HCT116 (cell line): Measurements from ENCODE around the gene CELF1. TPM values are rescaled to one million over a fixed set of nuclear protein-coding genes. Genes with fewer than 3 reads are reported as not detected.

Source experiments
- ATAC-seq: fragments of 200-7000 bp; cut with Tn5 transposase; 2 replicates; pipeline ENCODE4 v1.9.1; 2020; ENCODE audit warnings: mild to moderate bottlenecking, moderate library complexity
- BruUV-seq: library from RNA; stranded (reverse); fragments of 400-500 nt; replicated peaks from 2 replicates; lab custom pipeline; 2021; lab: Mats Ljungman, UMichigan
- CTCF ChIA-PET: fragments of 300-600 bp; sonication (Branson Sonifier 250); formaldehyde crosslinking; loops from one replicate; lab custom pipeline; 2021; ENCODE audit warnings: antibody characterized with exemption; lab: Charles Lee
- POLR2A ChIA-PET: fragments of 300-600, 350-600 bp; sonication (Branson Sonifier 250); formaldehyde crosslinking; loops from one replicate; lab custom pipeline; 2021; ENCODE audit warnings: antibody characterized with exemption; lab: Charles Lee
- RAD21 ChIA-PET, 2 experiments: fragments of 300-600 bp; sonication (Branson Sonifier 250); formaldehyde crosslinking; loops; one replicate each; lab custom pipeline; 2023; ENCODE audit warnings: low total read pairs in 2 of 2; ENCODE audit not compliant: uncharacterized antibody in 2 of 2, unreplicated experiment in 2 of 2, low non-redundant PET in 1 of 2; lab: Charles Lee
- DNase-seq: peaks from one replicate; pipeline ENCODE4 v3.0.0-alpha.2; 2010; ENCODE audit warnings: low read depth, low spot score
- H2AFZ ChIP-seq: fragments of 200-600 bp; shearing (Covaris generic), sonication (generic); 2 replicates; pipeline ENCODE4 v1.6.1; 2017; ENCODE audit warnings: low read depth, mixed run types, mixed read lengths, antibody characterized with exemption, low read length; ENCODE audit not compliant: poor library complexity, severe bottlenecking
- H3K27ac ChIP-seq: 2 replicates; pipeline ENCODE4 v1.5.1; 2012; ENCODE audit warnings: low read depth, low read length
- H3K27me3 ChIP-seq: fragments of 200-600 bp; sonication (generic); 2 replicates; pipeline ENCODE4 v1.6.1; 2016; ENCODE audit warnings: mixed run types, low read length, mixed read lengths; ENCODE audit not compliant: insufficient read depth
- H3K36me3 ChIP-seq, 2 experiments: fragments of 200-500 bp in 1 of 2; fragments of 200-600 bp in 1 of 2; sonication (Bioruptor generic) in 1 of 2; sonication (generic) in 1 of 2; 2 replicates each; pipeline versions ENCODE4 v1.5.1 to v1.6.1; 2014 to 2016; ENCODE audit warnings: low read length in 2 of 2, inconsistent platforms in 1 of 2, mixed read lengths in 1 of 2, mixed run types in 1 of 2; ENCODE audit not compliant: insufficient read depth in 2 of 2, control insufficient read depth in 1 of 2
- H3K4me1 ChIP-seq, 2 experiments: fragments of 200-600 bp in 1 of 2; sonication (generic) in 1 of 2; 2 replicates each; pipeline versions ENCODE4 v1.5.1 to v1.6.1; 2012 to 2017; ENCODE audit warnings: low read length in 2 of 2, inconsistent platforms in 1 of 2, mild to moderate bottlenecking in 1 of 2, mixed read lengths in 1 of 2, mixed run types in 1 of 2, moderate library complexity in 1 of 2; ENCODE audit not compliant: insufficient read depth in 2 of 2, control insufficient read depth in 1 of 2
- H3K4me2 ChIP-seq: fragments of 200-600 bp; sonication (generic); 2 replicates; pipeline ENCODE4 v1.6.1; 2017; ENCODE audit warnings: mixed run types, low read length, mixed read lengths
- H3K4me3 ChIP-seq, 2 experiments: fragments of 200-600 bp in 1 of 2; sonication (generic) in 1 of 2; replicated peaks in 1 of 2; 2 replicates each; pipeline ENCODE4 v1.5.1; 2011 to 2016; ENCODE audit warnings: low read length in 2 of 2, control low read depth in 1 of 2, low read depth in 1 of 2, mild to moderate bottlenecking in 1 of 2, mixed read lengths in 1 of 2, mixed run types in 1 of 2
- H3K79me2 ChIP-seq: fragments of 200-600 bp; sonication (generic); 2 replicates; pipeline ENCODE4 v1.6.1; 2017; ENCODE audit warnings: mild to moderate bottlenecking, mixed run types, low read length, moderate library complexity, mixed read lengths; ENCODE audit not compliant: insufficient read depth
- H3K9ac ChIP-seq: fragments of 200-600 bp; sonication (generic); 2 replicates; pipeline ENCODE4 v1.6.1; 2016; ENCODE audit warnings: low read length, mixed read lengths
- H3K9me2 ChIP-seq: fragments of 200-600 bp; sonication (generic), shearing (Covaris generic); 2 replicates; pipeline ENCODE4 v1.6.1; 2017; ENCODE audit warnings: mixed run types, mild to moderate bottlenecking, moderate library complexity; ENCODE audit not compliant: insufficient read depth
- H3K9me3 ChIP-seq, 2 experiments: fragments of 200-500 bp in 1 of 2; fragments of 200-600 bp in 1 of 2; sonication (Bioruptor generic) in 1 of 2; sonication (generic) in 1 of 2; 2 replicates each; pipeline ENCODE4 v1.6.1; 2014 to 2017; ENCODE audit warnings: low read length in 2 of 2, mixed read lengths in 2 of 2, inconsistent platforms in 1 of 2, low read depth in 1 of 2, mild to moderate bottlenecking in 1 of 2, mixed run types in 1 of 2, moderate library complexity in 1 of 2; ENCODE audit not compliant: control insufficient read depth in 1 of 2, insufficient read depth in 1 of 2
- H4K20me1 ChIP-seq: fragments of 200-600 bp; sonication (generic), shearing (Covaris generic); 2 replicates; pipeline ENCODE4 v1.6.1; 2017; ENCODE audit warnings: mixed run types, mild to moderate bottlenecking, moderate library complexity; ENCODE audit not compliant: insufficient read depth
- ATF3 ChIP-seq: IDR thresholded peaks from 2 replicates; pipeline ENCODE4 v1.6.1; 2012
- CBX3 ChIP-seq: IDR thresholded peaks from 2 replicates; pipeline ENCODE4 v1.6.1; 2012; ENCODE audit warnings: low read depth
- CEBPB ChIP-seq: IDR thresholded peaks from 2 replicates; pipeline ENCODE4 v1.6.1; 2012; ENCODE audit warnings: low read depth
- EGR1 ChIP-seq: IDR thresholded peaks from 2 replicates; pipeline ENCODE4 v1.6.1; 2012; ENCODE audit warnings: low read depth
- ELF1 ChIP-seq: IDR thresholded peaks from 2 replicates; pipeline ENCODE4 v1.6.1; 2012; ENCODE audit warnings: low read depth, borderline replicate concordance
- EZH2phosphoT487 ChIP-seq: fragments of 200-600 bp; IDR thresholded peaks from 2 replicates; pipeline ENCODE4 v1.6.1; 2018; ENCODE audit warnings: antibody characterized with exemption, borderline replicate concordance
- JUND ChIP-seq: IDR thresholded peaks from 2 replicates; pipeline ENCODE4 v1.6.1; 2012
- MAX ChIP-seq: IDR thresholded peaks from 2 replicates; pipeline ENCODE4 v1.6.1; 2012
- RAD21 ChIP-seq: IDR thresholded peaks from 2 replicates; pipeline ENCODE4 v1.6.1; 2012; ENCODE audit warnings: low read depth, mild to moderate bottlenecking
- REST ChIP-seq: IDR thresholded peaks from 2 replicates; pipeline ENCODE4 v1.6.1; 2012; ENCODE audit warnings: low read depth
- SRF ChIP-seq: IDR thresholded peaks from 2 replicates; pipeline ENCODE4 v1.6.1; 2012; ENCODE audit warnings: low read depth
- TCF7L2 ChIP-seq: IDR thresholded peaks from 2 replicates; pipeline ENCODE4 v1.7.0; 2011; ENCODE audit warnings: borderline replicate concordance, inconsistent platforms; ENCODE audit not compliant: insufficient read depth, insufficient read length; ENCODE audit errors: extremely low read depth
- YY1 ChIP-seq: IDR thresholded peaks from 2 replicates; pipeline ENCODE4 v1.6.1; 2011; ENCODE audit warnings: low read length, low read depth, moderate library complexity, mild to moderate bottlenecking; ENCODE audit not compliant: insufficient replicate concordance; ENCODE audit errors: extremely low read depth
- ZBTB33 ChIP-seq: IDR thresholded peaks from 2 replicates; pipeline ENCODE4 v1.6.1; 2011; ENCODE audit warnings: mild to moderate bottlenecking, low read length, moderate library complexity; ENCODE audit not compliant: insufficient replicate concordance; ENCODE audit errors: extremely low read depth
- ZNF274 ChIP-seq: fragments of 200-500 bp; sonication (Bioruptor generic); IDR thresholded peaks from 2 replicates; pipeline ENCODE4 v1.6.1; 2014; ENCODE audit warnings: mild to moderate bottlenecking, low read depth, low read length, inconsistent platforms
- intact Hi-C: fragments of 100-400 bp; cut with micrococcal nuclease; formaldehyde crosslinking; loops from 2 replicates; pipeline ENCODE4 v1.10.0; 2022
- total RNA-seq: library from RNA; stranded (reverse); gene quantifications from one replicate; pipeline ENCODE4 v1.2.1, GENCODE V29; 2021; ENCODE audit not compliant: unreplicated experiment

Gene CELF1
- total RNA-seq, 1 experiment from 2014 or later: 133 TPM

GRCh38 chr11:47516984-47517853 lies 35.7 kb downstream of the CELF1 start:
- Histone ChIP-seq H4K20me1 (peaks cover 11% of the 10 kb centered on the region; the same call in 1 of the 2 replicates), H3K9me3 (no peaks in the 10 kb centered on the region), H3K4me1 (peaks cover 41 to 49% of the 10 kb centered on the region in 2 experiments), H3K79me2 (peaks cover 97% of the 10 kb centered on the region), H3K9ac (no peak overlapping the region), H3K9me2 (no peaks in the 10 kb centered on the region), H3K27me3 (no peaks in the 10 kb centered on the region), H3K27ac (no peak overlapping the region), H3K36me3 (no peaks in the 10 kb centered on the region), H3K4me3 (no peak overlapping the region), H2AFZ (no peak overlapping the region), H3K4me2 (no peak overlapping the region)
- ATAC-seq (no peak), DNase-seq (no peak)
- ChIA-PET CTCF (no interaction called here), RAD21 (no interaction called here), POLR2A (no interaction called here)
- intact Hi-C loops: no loop called here
- BruUV-seq: no TSS peak
- TF ChIP-seq ZBTB33 (no peak), JUND (no peak), YY1 (no peak), CBX3 (no peak), ELF1 (no peak), EGR1 (no peak), ATF3 (no peak), SRF (no peak), ZNF274 (no peak), EZH2phosphoT487 (no peak), MAX (no peak), CEBPB (no peak), REST (no peak), RAD21 (no peak), TCF7L2 (no peak)
